ENCODE results near the gene PLEKHO2. TPM values are rescaled to one million over a fixed set of nuclear protein-coding genes. Genes with fewer than 3 reads are reported as not detected.

The PLEKHO2 gene
- total RNA-seq, 4 donors from 2014 or later, result 5.6 to 18.3 (median 7.2) TPM

DNA sequence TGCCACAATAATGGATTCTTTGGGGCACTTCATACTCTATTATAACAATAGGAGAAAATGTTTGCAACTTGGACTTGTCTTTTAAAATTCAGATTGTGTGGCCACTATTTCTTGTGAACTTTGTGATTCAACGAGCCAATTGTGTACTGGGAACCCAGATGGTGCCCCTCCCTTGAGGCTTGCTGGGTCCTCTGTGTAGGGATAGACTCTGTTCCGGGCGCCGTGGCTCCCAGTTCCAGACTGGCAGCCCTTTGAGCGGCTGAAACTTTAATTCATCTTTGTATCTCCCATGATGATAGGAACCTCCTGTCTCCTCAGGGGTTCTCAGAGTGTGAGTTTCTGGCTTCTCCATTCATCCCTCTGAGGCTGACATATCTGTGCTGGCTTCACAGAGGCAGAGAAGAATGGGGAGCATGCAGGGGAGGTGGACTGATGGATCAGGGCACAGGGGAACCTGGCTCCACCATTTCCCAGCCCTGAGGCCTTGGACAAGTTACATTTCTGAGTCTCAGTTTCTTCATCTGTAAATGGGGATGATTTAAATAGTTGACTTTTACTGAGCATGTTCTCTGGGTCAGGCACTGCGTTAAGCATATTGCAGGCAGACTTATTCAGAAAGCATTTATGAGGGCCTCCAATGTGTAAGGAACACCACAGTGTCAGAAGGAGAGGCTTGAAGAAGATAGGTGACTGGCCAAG, 54.8 kb downstream of the PLEKHO2 start:
- peaks cover 36 to 69% (median 46%) of the 10 kb centered on the region in 3 donors for H3K4me1 ChIP-seq
- TF ChIP-seq POLR2A (IDR thresholded peaks at IDR 0.05), result no peak
- TF ChIP-seq, protein P1, sequence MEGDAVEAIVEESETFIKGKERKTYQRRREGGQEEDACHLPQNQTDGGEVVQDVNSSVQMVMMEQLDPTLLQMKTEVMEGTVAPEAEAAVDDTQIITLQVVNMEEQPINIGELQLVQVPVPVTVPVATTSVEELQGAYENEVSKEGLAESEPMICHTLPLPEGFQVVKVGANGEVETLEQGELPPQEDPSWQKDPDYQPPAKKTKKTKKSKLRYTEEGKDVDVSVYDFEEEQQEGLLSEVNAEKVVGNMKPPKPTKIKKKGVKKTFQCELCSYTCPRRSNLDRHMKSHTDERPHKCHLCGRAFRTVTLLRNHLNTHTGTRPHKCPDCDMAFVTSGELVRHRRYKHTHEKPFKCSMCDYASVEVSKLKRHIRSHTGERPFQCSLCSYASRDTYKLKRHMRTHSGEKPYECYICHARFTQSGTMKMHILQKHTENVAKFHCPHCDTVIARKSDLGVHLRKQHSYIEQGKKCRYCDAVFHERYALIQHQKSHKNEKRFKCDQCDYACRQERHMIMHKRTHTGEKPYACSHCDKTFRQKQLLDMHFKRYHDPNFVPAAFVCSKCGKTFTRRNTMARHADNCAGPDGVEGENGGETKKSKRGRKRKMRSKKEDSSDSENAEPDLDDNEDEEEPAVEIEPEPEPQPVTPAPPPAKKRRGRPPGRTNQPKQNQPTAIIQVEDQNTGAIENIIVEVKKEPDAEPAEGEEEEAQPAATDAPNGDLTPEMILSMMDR (IDR thresholded peaks at IDR 0.05), result no peak
- H3K27me3 ChIP-seq, result no peaks in the 10 kb centered on the region
- 83 to 84% methylated on average over 6 of the region's 6 CpGs for WGBS, 2 donors
- no peak for DNase-seq
- H3K4me3 ChIP-seq, result no peak overlapping the region
- intact Hi-C loops (cut with DNase I), result loop anchor here (10.0 kb wide), 1 partner anchor 52 kb away; the partner anchor contains the start of gene PLEKHO2
- peak overlapping the region; percentile 59 to 97 (median 92) for H3K27ac ChIP-seq
- peaks cover 0 to 9% (median 7%) of the 10 kb centered on the region in 3 donors for H3K9me3 ChIP-seq
- no peaks in the 10 kb centered on the region for H3K36me3 ChIP-seq

DNA sequence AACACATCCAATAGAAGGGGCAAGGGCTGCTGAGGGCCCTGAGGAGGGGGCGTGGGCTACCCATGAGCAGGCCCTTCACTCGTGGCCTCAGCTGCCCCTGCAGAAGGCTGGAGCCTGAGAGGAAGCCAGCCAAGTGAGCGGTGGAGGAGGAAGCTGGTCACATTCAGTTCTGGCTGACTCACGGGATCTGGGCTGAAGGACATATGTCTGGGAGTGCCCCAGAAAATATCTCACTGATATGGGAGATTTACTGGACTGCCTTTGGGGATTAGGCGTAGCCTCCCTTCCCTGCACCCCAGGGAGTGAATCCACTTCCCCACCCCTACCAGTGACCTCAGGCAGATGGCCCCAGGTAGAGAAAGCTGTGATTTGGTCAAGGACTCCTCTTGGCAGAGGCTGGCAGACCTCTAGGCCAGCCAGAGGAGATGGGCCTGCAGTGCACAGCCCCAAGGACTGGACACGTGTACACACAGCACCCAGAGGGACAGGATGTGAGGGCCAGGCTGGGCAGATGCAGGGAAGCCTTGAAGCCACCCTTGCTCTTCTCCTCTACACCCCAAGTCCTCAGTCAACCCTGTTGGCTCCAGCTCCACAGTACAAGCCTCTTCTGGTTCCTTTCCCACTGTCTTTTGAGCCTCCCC, 55.8 kb downstream of the PLEKHO2 start:
- WGBS, 2 donors, result 33 to 40% methylated on average over 3 to 6 of the region's 6 CpGs
- TF ChIP-seq, protein P1 (IDR thresholded peaks at IDR 0.05), result no peak
- no peak for TF ChIP-seq POLR2A (IDR thresholded peaks at IDR 0.05)
- Histone ChIP-seq H3K27me3 (no peaks in the 10 kb centered on the region), H3K9me3 (peaks cover 0 to 11% (median 7%) of the 10 kb centered on the region in 3 donors), H3K27ac (peak overlapping the region; percentile 59 to 97 (median 92)), H3K4me1 (peaks cover 36 to 59% (median 44%) of the 10 kb centered on the region in 3 donors), H3K4me3 (no peak overlapping the region), H3K36me3 (no peaks in the 10 kb centered on the region)
- intact Hi-C loops (cut with DNase I), result loop anchor here (10.0 kb wide), 1 partner anchor 53 kb away; the partner anchor contains the start of gene PLEKHO2
- no peak for DNase-seq

DNA sequence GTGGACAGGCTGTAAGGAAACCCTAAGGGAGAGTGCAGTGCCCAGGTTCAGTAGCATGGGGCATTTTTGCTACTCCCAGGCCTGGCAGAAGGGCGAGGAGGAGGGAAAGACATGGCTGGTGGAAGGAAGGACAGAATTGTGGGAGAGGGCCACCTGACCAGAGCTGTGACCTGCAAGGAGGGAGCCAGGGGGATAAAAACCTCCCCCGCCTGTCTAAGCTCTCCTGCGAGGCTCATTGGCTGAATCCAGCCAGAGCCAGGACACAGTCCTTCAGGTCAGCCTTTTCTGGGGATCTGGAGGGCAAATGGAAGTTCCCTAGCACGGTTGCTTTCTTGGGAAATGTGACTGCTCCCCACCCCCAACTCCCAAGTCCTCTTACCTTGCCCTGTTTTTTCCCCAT, 56.7 kb downstream of the PLEKHO2 start:
- TF ChIP-seq POLR2A (IDR thresholded peaks at IDR 0.05), result no peak
- TF ChIP-seq, protein P1 (IDR thresholded peaks at IDR 0.05), result no peak
- H3K27ac ChIP-seq, result peak overlapping the region; percentile 59 to 97 (median 92)
- WGBS, 2 donors, result 82 to 94% methylated on average over 4 of the region's 4 CpGs
- DNase-seq, result no peak
- H3K27me3 ChIP-seq, result no peaks in the 10 kb centered on the region
- H3K36me3 ChIP-seq, result no peaks in the 10 kb centered on the region
- H3K4me3 ChIP-seq, result no peak overlapping the region
- intact Hi-C loops (cut with DNase I), result loop anchor here (10.0 kb wide), 1 partner anchor 54 kb away; the partner anchor contains the start of gene PLEKHO2
- peaks cover 0 to 11% (median 7%) of the 10 kb centered on the region in 3 donors for H3K9me3 ChIP-seq
- H3K4me1 ChIP-seq, result peaks cover 34 to 50% (median 35%) of the 10 kb centered on the region in 3 donors

DNA sequence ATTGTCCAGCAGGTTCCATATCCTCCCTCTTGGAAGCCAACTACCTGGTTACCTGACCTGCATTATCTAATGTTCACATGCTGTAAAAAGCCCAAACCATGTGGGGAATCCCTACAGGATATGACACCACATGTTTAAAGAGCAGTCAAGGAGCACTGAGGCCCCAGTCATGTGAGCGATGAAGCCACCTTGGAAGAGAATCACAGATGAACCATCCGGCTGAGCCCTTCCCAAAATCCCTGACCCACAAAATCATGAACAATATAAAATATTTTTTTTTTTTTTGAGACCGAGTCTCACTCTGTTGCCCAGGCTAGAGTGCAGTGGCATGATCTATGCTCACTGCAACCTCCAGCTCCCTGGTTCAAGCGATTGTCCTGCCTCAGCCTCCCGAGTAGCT, 59.4 kb downstream of the PLEKHO2 start:
- 92 to 93% methylated on average over 5 of the region's 5 CpGs for WGBS, 2 donors
- no peak for DNase-seq
- peaks cover 11 to 30% (median 16%) of the 10 kb centered on the region in 3 donors for H3K4me1 ChIP-seq
- TF ChIP-seq, protein P1 (IDR thresholded peaks at IDR 0.05), result no peak
- TF ChIP-seq POLR2A (IDR thresholded peaks at IDR 0.05), result no peak
- H3K27me3 ChIP-seq, result no peaks in the 10 kb centered on the region
- H3K27ac ChIP-seq, result no peak overlapping the region
- H3K36me3 ChIP-seq, result no peaks in the 10 kb centered on the region
- intact Hi-C loops (cut with DNase I), result no loop called here
- H3K9me3 ChIP-seq, result peaks cover 0 to 11% (median 7%) of the 10 kb centered on the region in 3 donors
- no peak overlapping the region for H3K4me3 ChIP-seq

DNA sequence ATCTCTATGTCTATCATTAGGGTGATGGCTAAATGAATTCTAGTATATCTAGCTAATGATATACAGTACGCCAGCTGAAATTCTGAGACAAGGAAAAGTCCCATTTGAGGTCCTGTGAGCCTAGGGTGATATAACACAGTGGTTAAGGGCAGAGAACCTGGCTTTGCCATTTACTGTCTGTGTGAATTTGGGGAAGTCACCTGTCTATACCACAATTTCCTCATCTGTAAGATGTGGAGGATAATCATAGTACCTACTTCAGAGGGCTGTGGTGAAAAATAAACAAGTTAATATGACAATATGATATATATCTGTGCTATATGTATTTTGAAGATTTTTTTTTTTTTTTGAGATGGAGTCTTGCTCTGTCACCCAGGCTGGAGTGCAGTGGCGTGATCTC, 60.2 kb downstream of the PLEKHO2 start:
- H3K4me1 ChIP-seq, result peaks cover 9 to 22% (median 10%) of the 10 kb centered on the region in 3 donors
- H3K27ac ChIP-seq, result no peak overlapping the region
- no peaks in the 10 kb centered on the region for H3K36me3 ChIP-seq
- intact Hi-C loops (cut with DNase I), result no loop called here
- H3K9me3 ChIP-seq, result peaks cover 0 to 11% (median 7%) of the 10 kb centered on the region in 3 donors
- TF ChIP-seq POLR2A (IDR thresholded peaks at IDR 0.05), result no peak
- TF ChIP-seq, protein P1 (IDR thresholded peaks at IDR 0.05), result no peak
- WGBS, 2 donors, result 50 to 86% methylated on average over 2 of the region's 2 CpGs
- no peak overlapping the region for H3K4me3 ChIP-seq
- DNase-seq, result no peak
- no peaks in the 10 kb centered on the region for H3K27me3 ChIP-seq

Data from esophagus squamous epithelium (tissue), 5 donors.